GM21528 (cell line): ENCODE measurements around the gene UBAC2.

Experiments used
- ATAC-seq: cut with Tn5 transposase; IDR thresholded peaks from one replicate; pipeline ENCODE4 v1.9.1; 2021; ENCODE audit warnings: mild to moderate bottlenecking, moderate library complexity; ENCODE audit not compliant: unreplicated experiment, low FRiP score

UBAC2 gene

DNA sequence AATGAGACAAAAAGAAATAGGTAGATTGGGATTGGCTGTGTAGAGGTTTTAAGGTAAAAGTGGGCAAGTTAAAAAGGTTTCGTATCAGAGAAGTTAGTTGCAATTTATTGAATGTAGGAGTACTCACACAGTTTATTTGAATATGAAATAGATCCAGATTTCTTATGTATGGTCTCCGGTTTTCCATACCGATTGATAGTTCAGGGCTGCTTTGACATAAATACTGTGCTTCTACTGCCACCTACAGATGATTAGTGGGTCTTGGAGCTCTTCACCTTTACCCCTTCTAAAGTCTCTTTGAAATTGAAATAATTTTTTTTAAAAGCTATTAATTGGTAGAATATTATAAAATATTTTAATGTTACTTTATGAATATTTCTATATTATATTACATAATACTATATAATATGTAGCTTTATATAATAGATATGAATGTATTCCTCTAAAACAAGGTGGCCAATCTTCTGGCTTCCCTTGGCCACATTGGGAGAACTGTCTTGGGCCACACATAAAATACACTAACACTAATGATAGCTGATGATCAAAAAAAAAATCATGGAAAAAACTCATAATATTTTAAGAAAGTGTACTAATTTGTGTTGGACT is 65.3 kb downstream of the UBAC2 start:
- no peak for ATAC-seq

DNA sequence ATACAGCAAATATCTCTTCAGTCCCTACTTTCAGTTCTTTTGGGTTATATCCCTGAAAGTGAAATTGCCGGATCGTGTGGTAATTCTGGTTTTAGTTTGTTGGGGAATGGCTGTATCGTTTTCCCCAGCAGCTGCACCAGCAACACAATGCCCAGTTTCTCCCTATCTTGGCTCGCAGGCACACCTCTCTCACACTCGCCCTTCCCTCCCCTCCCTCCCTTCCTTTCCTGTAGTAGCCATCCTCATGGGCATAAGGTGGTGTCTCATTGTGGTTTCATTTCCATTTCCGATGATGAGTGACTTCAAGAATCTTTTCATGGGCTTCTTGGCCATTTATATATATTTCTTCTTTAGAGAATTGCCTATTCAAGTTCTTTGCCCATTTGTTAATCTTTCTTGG is 66.2 kb downstream of the UBAC2 start:
- ATAC-seq = no peak

DNA sequence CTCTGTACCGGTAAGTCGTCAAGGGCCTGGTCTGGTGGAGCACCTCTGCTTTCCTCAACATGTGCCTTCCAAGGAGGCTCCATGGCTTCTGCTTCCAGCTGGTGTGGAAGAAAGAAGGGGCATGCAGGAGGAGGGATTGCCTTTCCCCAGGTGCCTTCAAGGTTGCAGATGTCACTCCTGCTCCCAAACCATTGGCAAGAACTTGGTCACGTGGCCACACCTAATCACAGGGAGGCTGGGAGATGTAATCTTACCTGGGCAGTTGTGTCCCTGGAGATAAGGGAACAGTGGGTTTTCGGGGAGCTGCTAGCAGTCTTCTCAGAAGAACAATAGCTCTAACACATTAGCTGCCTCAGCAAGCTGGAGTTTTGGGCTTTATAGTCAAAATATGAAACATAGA is 67.3 kb downstream of the UBAC2 start:
- ATAC-seq = no peak

DNA sequence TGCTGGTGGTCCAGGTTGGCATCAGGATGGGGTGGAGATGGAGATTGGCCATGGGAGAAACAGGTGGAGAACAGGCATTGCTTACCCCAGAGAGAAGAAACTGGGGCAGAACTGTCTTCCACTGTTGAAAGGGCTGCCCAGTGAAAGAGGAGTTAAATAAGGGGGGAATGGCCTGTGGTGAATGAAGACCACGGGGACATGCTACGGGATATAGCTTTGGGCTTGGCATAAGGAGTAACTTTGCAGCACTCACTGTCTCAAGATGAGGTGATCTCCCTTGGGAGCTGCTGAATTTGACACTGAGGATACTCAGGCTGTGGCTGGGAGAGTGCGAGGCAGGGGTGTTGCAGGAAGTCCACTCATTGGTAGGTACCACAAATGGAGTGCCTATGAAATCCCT is 68.2 kb downstream of the UBAC2 start:
- no peak for ATAC-seq

DNA sequence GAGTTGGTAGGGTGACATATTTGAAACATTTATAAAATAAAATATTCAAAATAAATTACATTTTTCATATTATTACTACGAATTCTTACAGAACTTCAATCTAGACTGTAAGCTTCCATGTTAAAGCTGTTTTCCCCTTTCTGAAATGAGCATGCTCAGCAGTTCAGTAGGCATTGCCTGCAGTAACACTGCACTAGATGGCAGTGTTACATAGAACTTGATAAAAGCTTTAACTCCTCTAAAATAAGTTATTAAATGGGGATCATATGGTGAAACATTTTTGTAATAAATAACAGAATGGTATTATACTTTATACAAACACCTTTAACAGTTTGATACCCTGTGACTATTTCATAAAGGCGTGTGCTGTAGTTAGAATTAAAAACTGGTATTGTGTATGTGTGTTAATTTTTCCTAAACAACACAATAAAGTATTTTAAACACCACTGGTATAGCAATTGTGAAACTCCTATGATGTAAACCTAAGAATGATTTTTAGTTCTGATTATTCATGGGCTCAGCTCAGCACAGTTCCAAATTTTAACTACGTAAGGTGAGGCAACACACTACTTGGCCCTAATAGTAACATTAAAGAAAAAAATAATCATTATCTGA is 69.1 kb downstream of the UBAC2 start:
- peak; percentile 77 for ATAC-seq

DNA sequence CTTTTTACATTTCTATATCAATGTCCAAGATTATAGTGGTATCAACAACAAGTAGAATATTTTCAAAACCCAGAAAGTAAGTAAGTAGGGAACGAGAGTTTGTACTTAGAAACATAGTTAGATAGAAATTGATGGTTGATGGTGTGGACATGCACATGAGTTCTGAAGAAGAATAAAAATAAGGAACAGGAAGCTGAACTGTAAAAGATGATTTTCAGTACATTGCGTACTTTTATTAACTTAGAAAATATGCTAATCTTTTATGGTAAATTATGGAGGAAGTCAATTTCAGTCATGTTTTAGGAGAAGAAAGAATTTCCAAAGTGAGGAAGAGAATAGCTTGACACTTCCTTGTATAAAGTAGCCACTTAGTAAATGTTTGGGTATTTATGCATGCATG is 69.9 kb downstream of the UBAC2 start:
- ATAC-seq = no peak

DNA sequence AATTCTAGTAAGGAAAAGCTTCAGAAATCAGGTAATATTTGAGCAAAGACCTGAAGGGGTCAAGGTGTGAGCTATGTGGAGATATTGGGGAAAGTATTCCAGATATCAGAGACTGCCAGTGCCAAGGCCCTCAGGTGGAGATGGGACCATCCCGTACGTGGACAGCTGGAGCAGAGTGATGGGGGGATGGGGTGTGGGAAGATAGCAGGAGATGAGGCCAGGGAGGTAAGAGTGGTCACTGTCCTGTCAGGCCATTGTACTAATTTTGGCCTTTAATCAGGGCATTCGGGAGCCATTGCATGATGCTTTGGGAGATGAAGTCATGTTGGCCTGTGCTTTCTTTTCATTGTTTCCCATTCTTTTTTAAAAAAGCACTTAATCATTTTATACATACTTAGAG is 70.6 kb downstream of the UBAC2 start:
- ATAC-seq = no peak

DNA sequence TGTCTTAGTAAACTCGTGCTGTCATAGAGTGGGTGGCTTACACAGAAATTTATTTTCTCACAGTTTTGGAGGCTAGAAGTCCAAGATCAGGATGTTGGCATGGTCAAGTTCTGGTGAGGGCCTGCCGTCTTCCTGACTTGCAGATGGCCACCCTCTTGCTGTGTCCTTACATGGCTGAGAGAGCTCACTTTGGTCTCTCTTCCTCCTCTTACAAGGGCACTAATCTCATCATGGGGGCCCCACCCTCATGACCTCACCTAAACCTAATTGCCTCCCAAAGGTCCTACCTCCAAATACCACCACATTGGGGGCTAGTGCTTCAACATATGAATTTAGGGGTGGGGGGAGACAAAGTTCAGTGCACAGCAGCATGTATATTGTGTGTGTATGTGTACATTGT is 71.8 kb downstream of the UBAC2 start:
- ATAC-seq = no peak

DNA sequence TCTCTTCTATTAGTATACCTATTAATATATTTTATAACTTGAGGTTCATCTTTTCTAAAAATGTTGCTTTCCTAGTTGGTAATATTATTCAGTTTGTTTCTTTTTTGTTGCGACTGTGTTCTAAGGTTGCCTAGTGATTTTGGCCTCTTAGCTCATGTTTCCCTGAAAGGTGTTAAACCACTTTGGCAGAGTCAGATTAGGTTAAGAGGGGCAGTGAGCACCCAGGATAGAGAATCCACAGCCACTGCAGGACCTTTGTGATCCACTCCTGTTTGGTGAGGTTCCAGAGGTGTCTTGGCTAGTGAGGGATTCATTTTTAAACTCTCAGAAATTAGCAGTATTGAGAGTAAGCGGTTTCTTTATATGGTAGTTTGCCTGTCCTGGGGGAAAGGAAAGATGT is 72.5 kb downstream of the UBAC2 start:
- ATAC-seq = no peak

DNA sequence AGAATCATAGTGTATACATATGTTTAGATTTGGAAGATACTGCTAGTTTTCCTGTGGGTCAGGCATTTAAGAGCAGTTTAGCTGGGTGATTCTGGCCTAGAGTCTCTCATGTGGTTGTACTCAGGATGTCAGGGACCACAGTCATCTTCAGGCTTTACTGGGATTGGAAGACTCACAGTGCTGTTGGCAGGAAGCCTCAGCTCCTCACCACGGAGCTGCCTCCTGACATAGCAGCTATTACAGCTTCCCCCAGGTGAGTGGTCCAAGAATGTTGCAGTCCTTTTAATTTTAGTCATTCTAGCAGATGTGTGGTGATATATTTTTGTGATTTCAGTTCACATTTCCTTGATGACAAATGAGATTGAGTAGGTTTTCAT is 74.4 kb downstream of the UBAC2 start:
- no peak for ATAC-seq

DNA sequence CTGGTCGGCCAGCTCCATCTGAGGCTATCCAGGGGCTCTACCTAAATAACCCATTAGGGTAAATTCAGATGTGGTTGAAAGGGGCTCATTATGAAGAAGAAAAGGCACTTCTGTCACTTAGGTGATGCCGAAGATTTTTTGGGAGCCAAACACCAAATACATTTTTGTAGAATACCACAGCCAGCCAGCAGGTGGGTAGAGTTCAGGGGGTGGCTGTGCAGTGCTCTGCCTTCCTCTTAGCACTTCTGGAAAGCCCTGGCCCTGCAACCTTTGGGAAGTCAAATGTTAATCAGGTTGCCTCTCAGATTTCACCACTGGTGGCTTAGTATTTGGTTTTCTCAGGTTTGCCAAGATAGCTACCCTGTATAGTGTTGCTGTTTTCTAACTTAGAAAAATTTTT is 76.1 kb downstream of the UBAC2 start:
- no peak for ATAC-seq

DNA sequence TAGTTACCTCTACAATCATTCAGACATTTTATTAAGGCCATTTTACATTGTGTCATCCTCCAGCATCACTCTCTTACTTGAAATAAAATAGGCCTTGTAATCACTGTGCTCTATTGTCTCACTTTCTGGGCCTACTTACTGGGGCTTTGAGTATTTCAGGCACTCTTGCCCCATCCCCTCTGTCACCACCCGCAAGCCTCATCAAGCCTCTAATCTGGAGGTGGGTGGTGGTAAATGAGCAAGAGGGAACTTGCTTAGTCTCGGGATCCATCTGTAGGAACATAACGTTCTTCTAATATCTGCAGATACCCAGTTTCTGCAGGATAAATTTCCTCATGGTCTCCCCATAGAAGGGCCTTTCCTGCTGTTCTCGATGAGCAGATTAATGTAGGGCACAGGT is 77.0 kb downstream of the UBAC2 start:
- ATAC-seq = no peak

DNA sequence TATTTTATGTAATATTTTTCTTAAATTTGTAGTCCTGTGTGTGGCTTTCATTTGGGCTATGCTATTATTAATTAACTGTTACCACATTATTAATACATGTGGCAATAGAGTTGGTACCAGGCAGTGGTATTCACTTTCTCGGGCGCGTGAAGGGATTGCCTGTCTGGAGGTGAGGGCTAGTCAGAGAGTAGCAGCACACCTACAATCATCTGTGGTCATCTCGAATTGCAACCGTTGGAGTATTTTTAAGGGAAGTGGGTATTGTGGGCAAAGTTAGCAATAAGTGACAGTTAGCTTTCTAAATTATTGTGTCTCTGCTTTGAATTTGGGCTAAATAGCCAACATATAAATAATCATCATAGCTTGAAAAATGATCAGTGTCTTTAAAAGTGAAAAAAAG is 77.5 kb downstream of the UBAC2 start:
- no peak for ATAC-seq

DNA sequence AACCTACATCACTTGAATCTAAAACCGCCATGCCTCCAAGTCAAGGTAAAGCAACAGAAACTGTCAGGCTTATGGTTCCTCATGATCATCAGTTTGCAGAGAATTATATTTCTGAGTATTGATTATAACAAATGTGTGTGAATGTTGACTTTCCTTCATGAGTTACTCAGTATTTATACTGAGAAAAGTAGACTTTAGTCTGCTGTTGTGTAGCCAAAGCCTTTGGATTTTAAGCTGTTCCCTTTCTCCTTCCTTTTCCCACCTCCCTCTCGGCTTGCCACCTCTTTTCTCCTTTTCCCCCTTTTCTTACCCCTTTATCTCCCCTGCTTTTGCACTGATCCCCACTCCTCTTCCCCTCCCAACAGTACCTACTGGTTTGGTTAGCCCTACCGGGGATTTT is 78.2 kb downstream of the UBAC2 start:
- ATAC-seq = no peak

DNA sequence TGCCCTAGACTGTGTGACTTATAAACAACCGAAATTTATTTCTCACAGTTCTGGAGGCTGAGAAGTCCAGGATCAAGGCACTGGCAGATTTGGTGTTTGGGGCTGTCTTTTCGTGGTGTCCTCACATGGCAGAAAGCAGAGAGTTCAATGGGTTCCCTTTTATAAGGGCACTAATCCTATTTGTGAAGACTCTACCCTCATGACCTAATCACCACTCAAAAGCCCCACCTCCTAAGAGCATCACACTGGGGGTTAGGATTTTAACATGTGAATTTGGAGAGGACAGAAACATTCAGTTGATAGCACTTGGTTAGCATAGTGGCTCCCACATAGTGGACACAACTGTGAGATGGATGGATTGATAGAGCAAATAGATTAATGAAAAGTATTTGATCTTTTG is 79.0 kb downstream of the UBAC2 start:
- ATAC-seq = no peak

DNA sequence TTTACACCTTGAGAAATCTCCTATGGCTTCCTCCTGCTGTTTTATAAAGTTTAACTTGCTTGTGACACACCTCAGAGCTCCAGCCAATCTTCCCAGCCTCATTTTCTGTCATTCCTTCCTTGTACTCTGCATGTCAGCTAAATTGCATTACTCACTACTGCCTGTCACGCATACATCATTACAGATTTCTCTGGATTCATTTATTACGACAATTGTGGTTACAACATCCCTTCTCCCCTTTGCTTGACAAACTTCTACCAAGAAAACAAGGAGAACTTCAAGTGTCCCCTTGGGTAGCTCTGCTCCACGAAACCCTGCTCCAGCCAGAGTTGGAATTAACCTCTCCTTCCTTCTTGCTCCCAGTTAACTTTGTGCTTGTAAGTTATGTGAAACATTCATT is 79.5 kb downstream of the UBAC2 start:
- ATAC-seq = no peak

DNA sequence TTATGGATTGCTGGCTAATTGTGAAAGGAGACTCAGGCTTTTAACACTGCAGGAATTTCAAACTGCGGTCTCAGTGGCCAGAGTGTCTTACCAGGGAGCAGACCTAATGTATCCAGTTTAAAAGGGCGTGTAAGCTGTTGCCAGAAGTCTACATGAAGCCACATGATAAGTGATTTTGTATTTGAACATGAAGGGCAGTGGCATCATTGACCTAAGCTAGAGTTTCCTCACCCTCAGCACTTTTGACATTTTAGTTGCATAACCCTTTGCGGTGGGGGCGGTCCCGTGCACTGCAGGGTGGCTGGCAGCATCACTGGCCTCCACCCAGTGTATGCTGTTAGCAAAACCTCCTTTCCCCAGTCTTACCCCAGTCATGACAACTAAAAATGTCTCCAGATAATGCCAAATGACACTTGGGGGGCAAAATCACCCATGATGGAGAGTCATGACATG is 81.2 kb downstream of the UBAC2 start:
- ATAC-seq = peak; percentile 63

DNA sequence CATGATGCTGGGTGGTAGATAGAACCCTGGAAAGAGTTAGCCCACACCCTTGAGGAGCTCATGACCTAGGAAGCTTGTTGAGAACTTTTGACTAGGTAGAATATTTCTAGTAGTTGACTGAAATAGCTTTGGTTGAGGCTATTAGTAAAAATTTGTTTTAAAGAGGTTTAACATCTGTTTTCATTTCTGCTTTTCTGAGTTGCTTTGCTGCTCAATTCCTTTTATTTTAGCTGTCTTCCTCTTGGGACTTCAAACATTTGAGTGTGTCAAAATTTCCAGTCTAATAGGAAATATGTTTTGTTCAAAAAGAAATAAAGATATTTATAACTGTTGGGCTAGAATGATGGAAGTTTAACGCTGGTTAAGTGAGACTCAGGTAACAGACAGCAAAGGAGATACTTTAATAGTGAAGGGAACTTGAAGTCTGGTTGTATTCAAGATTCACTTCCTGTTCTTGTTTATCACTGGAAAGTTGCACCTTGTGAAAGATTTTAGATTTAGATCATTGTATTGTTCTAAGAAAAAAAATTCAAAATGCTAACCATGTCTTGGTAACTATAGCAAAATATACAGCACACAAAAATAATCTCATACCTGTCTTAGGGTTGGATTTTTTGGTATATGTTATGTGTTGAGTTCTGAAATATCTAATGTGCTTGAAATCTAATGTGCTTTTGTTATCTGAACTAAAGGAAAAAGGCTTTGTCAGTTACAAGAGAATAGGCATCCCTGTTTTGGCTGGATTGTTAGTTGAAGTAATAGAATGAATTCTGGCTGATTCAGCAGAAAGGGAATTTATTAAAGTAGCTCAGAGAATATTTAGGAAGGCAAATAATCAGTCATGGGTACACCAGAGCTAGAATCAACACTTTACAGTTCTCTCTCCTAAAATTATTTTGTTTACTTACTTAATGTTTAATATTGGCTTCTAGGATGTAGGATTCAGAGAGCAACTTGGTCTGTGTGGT is 81.9 kb downstream of the UBAC2 start:
- peak; percentile 77 for ATAC-seq

DNA sequence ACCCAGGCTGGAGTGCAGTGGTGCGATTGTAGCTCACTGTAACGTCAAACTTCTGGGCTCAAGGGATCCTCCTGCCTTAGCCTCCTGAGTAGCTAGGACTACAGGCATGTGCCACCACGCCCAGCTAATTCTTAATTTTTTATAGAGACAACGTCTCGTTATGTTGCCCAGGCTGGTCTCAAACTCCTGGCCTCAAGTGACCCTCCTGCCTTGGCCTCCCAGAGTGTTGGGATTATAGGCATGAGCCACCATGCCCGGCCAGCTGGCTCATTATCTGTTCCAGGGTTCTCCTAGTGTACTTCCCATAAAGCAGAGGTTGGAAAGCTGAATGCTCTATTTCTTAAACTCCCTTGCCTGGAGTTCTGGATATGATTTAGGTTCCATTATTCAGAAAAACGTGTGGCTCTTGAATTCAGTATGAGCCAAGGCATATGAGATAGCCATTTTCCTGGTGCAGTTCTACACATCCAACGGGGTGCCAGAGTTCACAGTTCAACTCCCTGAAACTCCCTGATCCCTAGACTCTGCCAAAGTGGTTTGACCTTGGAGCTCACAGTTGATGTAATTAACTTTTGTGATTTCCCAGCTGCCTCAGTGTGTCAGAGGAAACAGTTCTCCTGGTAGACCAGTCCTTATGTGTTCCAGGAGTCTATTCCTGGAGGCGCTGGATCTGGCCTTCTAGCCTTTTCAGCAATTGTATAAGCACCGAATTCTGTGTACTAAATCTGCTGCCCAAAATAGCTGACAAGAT is 85.0 kb downstream of the UBAC2 start:
- ATAC-seq = no peak

DNA sequence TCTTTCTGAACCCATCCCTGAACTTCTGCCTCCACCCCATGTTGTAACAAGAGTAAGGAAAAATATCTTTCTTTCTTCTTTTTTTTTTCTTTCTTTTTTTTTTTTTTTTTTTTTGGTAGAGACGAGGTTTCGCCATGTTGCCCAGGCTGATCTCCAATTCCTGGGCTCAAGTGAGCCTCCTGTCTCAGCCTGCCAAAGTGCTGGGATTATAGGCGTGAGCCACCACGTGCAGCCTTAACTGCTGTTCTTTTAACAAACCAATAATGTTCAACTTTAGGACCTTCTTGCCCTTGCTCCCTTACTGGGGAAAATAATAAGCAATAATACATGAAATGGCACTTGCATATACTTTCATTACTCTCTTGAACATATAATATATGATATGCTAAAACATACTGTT is 86.9 kb downstream of the UBAC2 start:
- ATAC-seq = no peak

DNA sequence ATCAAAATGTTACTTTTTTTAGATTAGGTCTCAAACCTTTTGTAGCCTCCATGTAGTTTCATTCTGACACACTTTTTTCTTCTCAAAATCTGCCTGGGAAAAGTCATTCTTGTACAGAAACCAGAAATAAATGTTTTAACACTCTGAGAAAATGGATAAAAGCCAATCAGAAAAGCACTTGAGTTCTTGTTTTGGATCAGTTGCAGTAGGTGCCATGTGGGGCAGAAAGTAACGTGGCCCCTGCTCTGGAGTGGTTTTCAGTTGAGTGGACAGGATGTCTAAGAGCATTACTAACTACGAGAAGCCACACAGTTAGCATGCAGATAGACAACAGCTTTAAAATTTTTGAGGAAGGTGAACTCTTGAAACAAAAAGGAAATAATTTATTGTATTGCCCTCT is 87.4 kb downstream of the UBAC2 start:
- peak; percentile 62 for ATAC-seq
